Smooth muscle cell (in vitro differentiated cells): Measurements from ENCODE around the gene CAMK1D. TPM values are rescaled to one million over a fixed set of nuclear protein-coding genes. Genes with fewer than 3 reads are reported as not detected.

Source experiments
- DNase-seq: peaks from one replicate; lab custom pipeline; 2025; ENCODE audit not compliant: unreplicated experiment; lab: John Stamatoyannopoulos, UW
- H2AFZ ChIP-seq: fragments of 200-600 bp; sonication (generic); 2 replicates; pipeline ENCODE4 v1.6.0; 2016; ENCODE audit warnings: antibody characterized with exemption, low read depth, mild to moderate bottlenecking
- H3F3A ChIP-seq: fragments of 200-600 bp; sonication (generic); 2 replicates; pipeline ENCODE4 v1.6.0; 2017; ENCODE audit warnings: antibody characterized with exemption, low read depth
- H3K27ac ChIP-seq: fragments of 200-600 bp; sonication (generic); 2 replicates; pipeline ENCODE4 v1.5.1; 2016; ENCODE audit warnings: low read depth, mild to moderate bottlenecking
- H3K27me3 ChIP-seq: fragments of 200-600 bp; sonication (generic); 2 replicates; pipeline ENCODE4 v1.6.1; 2016; ENCODE audit warnings: low read depth, mild to moderate bottlenecking
- H3K36me3 ChIP-seq: fragments of 200-600 bp; sonication (generic); 2 replicates; pipeline ENCODE4 v1.5.1; 2016; ENCODE audit warnings: low read depth
- H3K4me1 ChIP-seq: fragments of 200-600 bp; sonication (generic); 2 replicates; pipeline ENCODE4 v1.5.1; 2016; ENCODE audit warnings: low read depth
- H3K4me2 ChIP-seq: fragments of 200-600 bp; sonication (generic); 2 replicates; pipeline ENCODE4 v1.6.0; 2016; ENCODE audit warnings: mild to moderate bottlenecking
- H3K4me3 ChIP-seq: fragments of 200-600 bp; sonication (generic); 2 replicates; pipeline ENCODE4 v1.5.1; 2016; ENCODE audit warnings: mild to moderate bottlenecking
- H3K79me2 ChIP-seq: fragments of 200-600 bp; sonication (generic); 2 replicates; pipeline ENCODE4 v1.6.0; 2016; ENCODE audit warnings: low read depth, mild to moderate bottlenecking
- H3K9ac ChIP-seq: fragments of 200-600 bp; sonication (generic); 2 replicates; pipeline ENCODE4 v1.6.0; 2016; ENCODE audit warnings: low read depth
- H3K9me3 ChIP-seq: fragments of 200-600 bp; sonication (generic); replicated peaks from 2 replicates; pipeline ENCODE4 v1.5.1; 2016; ENCODE audit warnings: low read depth
- H4K20me1 ChIP-seq: fragments of 200-600 bp; sonication (generic); 2 replicates; pipeline ENCODE4 v1.6.0; 2016; ENCODE audit warnings: low read depth
- WGBS: methylation state at CpG from one replicate; pipeline ENCODE4 v1.1.7; 2016; ENCODE audit warnings: low lambda C conversion rate; 5-methylcytosine and 5-hydroxymethylcytosine counted together
- polyA plus RNA-seq: library from polyadenylated mRNA; unstranded; fragments of >200 nt; fragmentation: Nextera tagmentation; extraction: Ambion mirVana; gene quantifications from 2 replicates; pipeline ENCODE4 v1.2.1, GENCODE V29; 2016
- total RNA-seq: library from RNA; depleted of rRNA; stranded (reverse); fragments of >200 nt; gene quantifications from 2 replicates; pipeline ENCODE4 v1.2.3, GENCODE V29; 2014
- TF ChIP-seq, protein P1 (sequence below): fragments of 200-600 bp; sonication (generic); IDR thresholded peaks from 2 replicates; pipeline ENCODE4 v1.5.1; 2017; ENCODE audit warnings: borderline replicate concordance, mild to moderate bottlenecking, antibody characterized with exemption; ENCODE audit not compliant: insufficient read depth, poor library complexity, severe bottlenecking

The CAMK1D gene
- total and polyA plus RNA-seq, 2 experiments from 2014 or later: 1.6 to 2.3 TPM

DNA sequence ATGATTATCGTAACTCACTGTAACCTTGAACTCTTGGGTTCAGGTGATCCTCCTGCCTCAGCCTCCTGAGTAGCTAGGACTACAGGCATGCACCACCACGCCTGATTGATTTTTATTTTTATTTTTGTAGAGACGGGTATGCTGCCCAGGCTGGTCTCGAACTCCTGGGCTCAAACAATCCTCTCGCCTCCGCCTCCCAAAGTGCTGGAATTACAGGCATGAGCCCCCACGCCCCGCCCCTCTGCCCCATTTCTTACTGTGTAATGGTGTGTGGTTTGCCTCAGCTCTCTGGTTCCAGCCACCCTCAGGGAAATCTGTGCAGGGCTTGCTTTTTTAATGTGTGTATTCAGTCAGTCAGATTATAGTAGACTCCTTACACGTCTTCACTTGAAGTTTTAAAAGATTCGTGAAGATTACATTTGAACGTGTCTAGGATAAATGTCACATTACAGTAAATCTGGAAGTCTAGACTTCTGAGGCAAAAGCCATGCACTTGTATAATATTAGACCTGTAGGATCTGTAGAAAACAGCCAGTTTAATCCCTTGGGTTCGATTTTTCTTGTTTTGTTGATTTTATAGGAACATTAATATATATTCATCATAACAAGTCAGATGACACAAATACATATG is 276.2 kb downstream of the CAMK1D start:
- H3F3A ChIP-seq: no peaks in the 10 kb centered on the region
- no peak overlapping the region for H2AFZ ChIP-seq
- no peaks in the 10 kb centered on the region for H3K9me3 ChIP-seq
- H3K27me3 ChIP-seq: no peaks in the 10 kb centered on the region
- H4K20me1 ChIP-seq: no peaks in the 10 kb centered on the region
- no peak overlapping the region for H3K4me2 ChIP-seq
- no peaks in the 10 kb centered on the region for H3K79me2 ChIP-seq
- DNase-seq: no peak
- no peak overlapping the region for H3K9ac ChIP-seq
- no peak overlapping the region for H3K27ac ChIP-seq
- no peak overlapping the region for H3K4me3 ChIP-seq
- peaks cover 9% of the 10 kb centered on the region for H3K4me1 ChIP-seq
- TF ChIP-seq, protein P1, sequence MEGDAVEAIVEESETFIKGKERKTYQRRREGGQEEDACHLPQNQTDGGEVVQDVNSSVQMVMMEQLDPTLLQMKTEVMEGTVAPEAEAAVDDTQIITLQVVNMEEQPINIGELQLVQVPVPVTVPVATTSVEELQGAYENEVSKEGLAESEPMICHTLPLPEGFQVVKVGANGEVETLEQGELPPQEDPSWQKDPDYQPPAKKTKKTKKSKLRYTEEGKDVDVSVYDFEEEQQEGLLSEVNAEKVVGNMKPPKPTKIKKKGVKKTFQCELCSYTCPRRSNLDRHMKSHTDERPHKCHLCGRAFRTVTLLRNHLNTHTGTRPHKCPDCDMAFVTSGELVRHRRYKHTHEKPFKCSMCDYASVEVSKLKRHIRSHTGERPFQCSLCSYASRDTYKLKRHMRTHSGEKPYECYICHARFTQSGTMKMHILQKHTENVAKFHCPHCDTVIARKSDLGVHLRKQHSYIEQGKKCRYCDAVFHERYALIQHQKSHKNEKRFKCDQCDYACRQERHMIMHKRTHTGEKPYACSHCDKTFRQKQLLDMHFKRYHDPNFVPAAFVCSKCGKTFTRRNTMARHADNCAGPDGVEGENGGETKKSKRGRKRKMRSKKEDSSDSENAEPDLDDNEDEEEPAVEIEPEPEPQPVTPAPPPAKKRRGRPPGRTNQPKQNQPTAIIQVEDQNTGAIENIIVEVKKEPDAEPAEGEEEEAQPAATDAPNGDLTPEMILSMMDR: no peak
- H3K36me3 ChIP-seq: no peaks in the 10 kb centered on the region
- 68% methylated on average over 12 of the region's 12 CpGs for WGBS

DNA sequence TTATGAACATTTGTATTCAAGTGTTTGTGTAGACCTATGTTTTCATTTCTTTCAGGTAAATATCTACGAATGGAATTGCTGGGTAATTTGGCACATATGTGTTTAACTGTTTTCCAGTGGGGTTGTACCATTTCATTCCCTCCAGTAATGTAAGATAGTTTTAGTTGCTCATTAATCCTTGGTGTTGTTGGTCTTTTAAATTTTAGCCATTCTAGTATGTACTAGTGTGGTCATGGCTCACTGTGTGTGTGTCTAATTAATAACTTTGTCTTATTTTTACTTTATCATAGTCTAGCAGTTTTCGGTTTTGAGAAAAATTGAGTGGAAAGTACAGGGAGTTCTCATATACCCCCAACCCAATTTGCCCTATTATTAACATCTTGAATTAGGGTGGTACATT is 278.8 kb downstream of the CAMK1D start:
- Histone ChIP-seq H3K9me3 (no peaks in the 10 kb centered on the region), H3K36me3 (no peaks in the 10 kb centered on the region), H3K4me1 (peaks cover 9% of the 10 kb centered on the region), H2AFZ (no peak overlapping the region), H3K79me2 (no peaks in the 10 kb centered on the region), H4K20me1 (no peaks in the 10 kb centered on the region), H3K4me3 (no peak overlapping the region), H3K27ac (no peak overlapping the region), H3F3A (no peaks in the 10 kb centered on the region), H3K9ac (no peak overlapping the region), H3K27me3 (no peaks in the 10 kb centered on the region), H3K4me2 (no peak overlapping the region)
- no peak for DNase-seq
- TF ChIP-seq, protein P1: no peak
- 99% methylated on average over 2 of the region's 2 CpGs for WGBS

DNA sequence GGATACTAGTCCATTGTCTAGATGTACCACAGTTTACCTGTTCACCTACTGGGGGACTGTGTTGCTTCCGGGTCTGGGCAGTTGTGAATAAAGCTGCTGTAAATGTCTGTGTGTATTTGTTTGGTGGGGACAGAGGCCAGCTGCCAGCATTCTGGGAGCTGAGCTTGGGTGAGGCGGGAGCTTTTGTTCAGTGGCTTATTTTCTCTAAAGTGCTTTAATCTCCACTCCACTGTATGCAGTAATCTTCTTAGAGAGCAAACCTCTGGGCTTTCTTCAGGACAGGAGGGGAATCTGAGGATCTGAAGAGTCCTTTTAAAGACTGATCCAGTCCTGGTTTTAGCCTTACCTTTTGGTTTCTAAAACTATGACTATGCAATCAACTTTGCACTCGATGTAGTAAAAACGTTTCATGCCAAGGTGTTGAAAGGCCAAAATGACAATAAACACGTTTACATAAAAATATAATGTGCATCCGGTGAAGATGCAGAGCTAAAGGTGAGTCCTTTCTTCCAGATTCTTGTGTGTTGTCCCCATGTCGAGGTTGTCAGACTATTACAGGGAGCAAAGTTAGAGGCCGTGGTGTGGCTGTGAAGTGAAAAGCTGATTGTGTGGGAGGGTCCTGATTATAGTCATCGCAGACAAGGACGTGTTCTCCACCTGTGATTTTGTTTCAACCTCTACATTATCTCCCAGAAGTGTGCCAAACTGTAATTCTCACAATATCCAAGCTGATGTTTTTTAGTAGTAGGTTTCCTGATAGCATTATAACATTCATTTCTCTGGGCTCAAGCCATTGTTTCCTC is 279.8 kb downstream of the CAMK1D start:
- H3F3A ChIP-seq: no peaks in the 10 kb centered on the region

More for the DNA sequence above, 279.8 kb downstream of the CAMK1D start:
- 61% methylated on average over 10 of the region's 10 CpGs for WGBS
- no peak overlapping the region for H3K9ac ChIP-seq
- no peaks in the 10 kb centered on the region for H3K36me3 ChIP-seq
- no peak overlapping the region for H2AFZ ChIP-seq
- H3K4me2 ChIP-seq: no peak overlapping the region
- H3K27me3 ChIP-seq: no peaks in the 10 kb centered on the region
- no peak overlapping the region for H3K27ac ChIP-seq
- peaks cover 9% of the 10 kb centered on the region for H3K4me1 ChIP-seq
- no peaks in the 10 kb centered on the region for H3K9me3 ChIP-seq
- no peaks in the 10 kb centered on the region for H3K79me2 ChIP-seq
- DNase-seq: no peak
- TF ChIP-seq, protein P1: no peak
- no peak overlapping the region for H3K4me3 ChIP-seq
- no peaks in the 10 kb centered on the region for H4K20me1 ChIP-seq
